HG03108 (cell line): ENCODE results near the gene GDF2.

Experiments used
- ATAC-seq: cut with Tn5 transposase; IDR thresholded peaks from one replicate; pipeline ENCODE4 v1.9.1; 2021; ENCODE audit warnings: moderate library complexity; ENCODE audit not compliant: unreplicated experiment

The GDF2 gene

DNA sequence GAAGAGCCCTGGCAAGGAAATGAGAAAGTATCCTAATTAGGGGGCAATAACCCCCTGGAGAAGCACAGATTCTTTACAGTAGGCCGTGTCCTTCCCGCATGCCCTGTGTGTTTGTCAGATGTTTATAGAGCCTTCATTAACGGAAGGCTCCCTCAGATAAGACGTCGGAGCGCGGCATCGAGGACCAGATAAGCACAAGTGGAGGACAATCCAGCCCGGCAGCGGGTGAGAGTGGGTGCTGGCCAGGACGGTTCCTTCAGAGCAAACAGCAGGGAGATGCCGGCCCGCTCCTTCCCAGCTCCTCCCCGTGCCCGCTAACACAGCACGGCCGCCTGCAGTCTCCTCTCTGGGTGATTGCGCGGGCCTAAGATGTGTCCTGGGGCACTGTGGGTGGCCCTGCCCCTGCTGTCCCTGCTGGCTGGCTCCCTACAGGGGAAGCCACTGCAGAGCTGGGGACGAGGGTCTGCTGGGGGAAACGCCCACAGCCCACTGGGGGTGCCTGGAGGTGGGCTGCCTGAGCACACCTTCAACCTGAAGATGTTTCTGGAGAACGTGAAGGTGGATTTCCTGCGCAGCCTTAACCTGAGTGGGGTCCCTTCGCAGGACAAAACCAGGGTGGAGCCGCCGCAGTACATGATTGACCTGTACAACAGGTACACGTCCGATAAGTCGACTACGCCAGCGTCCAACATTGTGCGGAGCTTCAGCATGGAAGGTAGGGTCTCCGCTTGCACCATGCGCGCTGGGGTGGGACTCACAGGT is at the start of gene GDF2:
GDF2 (plus strand) TSS at position 155 of the 762 bp plus-strand sequence; CDS start at position 370, 215 bp downstream.
- ATAC-seq, result no peak

DNA sequence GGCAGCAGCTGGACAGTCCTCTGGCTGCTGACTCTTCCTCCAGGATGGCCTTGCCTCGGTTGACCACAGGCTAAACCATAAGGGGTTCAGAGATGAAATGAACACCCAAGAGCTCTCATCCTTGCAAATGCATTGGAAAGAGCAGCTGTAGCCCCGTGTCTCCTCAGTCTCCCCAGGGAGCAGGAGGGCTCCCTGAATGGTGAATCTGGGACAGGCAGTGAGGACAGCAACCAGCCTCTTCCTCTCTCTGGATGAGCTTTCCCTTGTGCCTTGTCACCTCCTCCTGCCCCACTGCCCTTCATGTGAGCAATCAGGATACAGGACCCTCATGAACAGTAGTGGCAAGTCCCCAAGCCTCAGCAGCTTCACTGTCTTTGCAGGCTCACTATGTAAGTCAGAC is 46.2 kb upstream of the GDF2 start:
- ATAC-seq, result no peak

DNA sequence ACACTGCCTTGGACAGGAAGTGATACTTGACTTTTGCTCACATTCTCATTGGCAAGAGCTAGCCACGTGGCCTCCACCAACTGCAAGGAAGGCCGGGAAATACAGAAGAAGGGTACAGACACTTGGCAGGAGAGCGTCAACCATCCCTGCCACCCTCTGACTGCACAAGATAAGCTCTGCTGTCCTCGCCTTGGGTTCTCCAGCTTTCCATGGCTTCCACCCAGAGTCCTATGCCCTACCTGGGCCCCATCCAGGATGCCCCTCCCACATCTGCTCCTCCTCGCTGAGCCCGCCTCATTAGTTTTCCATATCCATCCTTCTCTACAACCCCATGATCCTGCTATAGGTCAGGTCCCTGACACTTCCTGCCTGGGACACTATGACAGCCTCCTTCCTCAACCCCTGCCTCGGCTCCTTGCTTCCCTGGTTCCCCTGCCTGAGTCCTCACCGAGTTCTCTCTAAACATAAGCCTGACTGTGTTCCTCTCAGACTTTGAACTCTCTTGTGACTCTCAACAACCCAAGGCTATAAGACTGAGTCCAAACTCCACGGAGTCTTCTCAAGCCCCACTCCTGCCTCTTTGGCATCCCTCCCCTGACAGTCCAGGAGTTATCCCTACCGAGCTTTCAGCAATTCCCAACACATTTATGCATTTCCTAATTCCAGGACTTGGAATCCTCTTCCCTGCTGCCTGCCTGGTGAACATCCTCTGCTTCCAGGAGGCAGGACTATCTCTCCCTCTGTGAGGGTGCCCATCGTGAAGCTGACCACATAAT is 45.5 kb upstream of the GDF2 start:
- no peak for ATAC-seq

DNA sequence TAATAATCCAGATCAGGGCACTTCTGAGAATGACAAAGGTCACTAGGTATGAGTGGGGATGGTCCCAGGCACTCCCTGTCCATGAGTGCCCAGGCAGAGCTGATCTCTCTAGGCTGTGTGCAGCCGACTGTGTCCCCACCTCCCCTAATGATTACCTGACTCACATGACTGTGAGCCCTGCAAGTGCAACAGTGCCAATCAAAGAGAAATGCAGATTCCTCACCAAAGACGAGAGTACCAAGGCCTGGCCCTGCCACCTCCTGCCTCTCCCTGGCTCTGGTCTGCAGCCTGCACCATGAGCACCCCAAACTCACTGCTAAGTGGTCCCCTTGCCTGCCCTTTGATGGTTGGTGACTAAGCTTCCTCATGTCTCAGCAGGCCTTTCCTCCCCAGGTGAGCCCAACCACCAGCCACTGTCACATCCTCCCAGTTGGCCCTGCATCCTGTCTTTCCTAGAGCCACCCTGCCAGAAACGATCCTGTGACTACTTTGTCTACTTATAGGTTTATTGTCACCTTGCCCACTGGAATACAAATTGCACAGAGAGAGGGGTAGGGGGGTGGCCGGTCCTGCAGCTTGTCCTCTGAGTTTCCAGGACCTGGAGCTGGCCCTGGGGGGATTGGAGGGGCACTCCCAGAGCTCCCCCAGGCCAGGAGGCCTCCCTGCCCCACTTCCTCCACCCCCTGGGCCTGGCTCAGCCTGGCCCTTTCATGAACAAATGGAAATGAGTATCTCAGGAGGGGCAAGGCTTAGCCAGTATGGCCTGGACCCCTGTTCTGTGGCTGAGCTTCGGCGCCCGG is 44.7 kb upstream of the GDF2 start:
- ATAC-seq, result no peak

DNA sequence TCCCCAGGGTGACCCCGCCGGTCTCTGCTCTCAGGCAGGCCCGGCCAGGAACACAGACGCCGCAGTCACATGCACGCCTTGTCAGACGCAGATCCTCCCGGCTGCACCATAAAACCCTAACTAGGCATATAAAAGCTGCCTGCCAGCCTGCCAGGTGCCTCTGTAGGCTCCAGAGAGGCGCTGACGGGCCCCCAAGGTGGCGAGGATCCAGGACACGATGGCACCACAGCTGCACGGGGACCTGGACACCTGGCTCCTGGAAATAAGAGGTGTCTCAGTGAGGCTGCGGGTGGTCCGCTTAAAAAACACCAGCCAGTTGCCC is 44.1 kb upstream of the GDF2 start:
- ATAC-seq, result no peak

DNA sequence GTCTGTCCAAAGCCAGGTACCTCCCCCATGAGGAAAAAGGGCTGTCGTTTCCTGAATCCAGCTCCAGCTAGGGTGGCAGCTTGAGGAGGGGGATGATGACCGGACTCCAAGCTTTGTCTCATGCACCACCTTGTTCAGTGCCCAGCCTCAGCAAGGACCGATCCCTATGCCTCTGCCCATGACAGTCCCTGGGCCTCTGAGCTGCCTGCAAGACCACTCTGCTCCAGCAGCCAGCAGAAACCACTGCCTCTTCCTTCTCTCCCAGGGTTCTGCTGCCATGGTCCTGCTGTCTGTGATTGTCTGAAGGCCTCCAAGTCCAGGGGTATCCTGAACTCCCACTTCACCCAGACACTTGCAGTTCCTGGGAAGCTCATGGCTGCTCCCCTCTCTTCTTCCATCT is 43.5 kb upstream of the GDF2 start:
- ATAC-seq, result no peak

DNA sequence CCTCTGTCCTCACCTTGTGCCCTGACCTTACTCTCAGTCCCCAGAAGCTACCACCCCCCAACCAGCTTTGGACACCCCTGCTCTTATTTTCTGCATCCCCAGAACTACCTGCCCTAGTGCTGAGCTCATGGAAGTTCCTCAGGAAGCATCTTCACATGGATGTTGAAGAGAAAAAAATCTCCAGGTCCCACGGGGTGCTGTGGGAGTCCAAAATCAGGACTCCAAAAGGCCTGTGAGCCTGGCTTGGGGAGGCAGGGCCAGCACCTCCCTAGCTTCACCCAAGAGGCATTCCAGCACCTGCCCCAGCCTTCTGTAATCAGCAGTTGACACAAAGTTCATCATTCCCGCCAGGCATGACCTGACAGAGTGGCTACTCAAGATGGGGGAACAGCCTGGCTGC is 43.0 kb upstream of the GDF2 start:
- ATAC-seq, result no peak

DNA sequence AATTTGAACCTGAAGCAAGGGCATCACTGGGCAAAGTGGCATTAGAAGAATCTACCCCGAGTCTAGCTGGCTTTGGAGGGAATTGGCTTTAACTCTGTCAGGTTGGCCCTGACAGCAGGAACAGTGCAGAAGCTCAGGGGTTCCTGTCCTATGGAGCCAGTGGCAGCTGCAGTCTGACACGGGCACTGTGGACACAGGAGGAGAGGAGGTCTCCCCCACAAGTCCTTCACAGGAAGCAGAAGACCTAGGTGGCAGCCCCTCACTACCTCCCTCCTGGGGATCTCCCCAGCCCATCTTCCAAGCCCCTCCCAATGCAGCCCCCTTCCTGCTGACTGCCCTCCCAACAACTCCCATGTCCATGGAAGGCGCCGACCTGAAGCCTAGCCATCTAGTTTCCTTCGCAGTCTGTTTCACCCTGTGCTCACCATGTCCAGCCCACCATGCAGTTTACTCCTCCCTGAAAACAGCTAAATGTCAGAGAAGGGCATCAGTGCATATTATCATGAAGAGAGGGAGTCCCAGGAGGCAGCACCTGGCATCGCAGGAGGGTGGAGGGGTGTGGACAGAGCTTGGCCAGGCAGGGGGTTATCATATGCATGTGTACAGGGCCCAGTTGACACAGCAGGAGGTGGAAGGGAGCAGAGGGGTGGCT is 40.1 kb upstream of the GDF2 start:
- ATAC-seq, result no peak

DNA sequence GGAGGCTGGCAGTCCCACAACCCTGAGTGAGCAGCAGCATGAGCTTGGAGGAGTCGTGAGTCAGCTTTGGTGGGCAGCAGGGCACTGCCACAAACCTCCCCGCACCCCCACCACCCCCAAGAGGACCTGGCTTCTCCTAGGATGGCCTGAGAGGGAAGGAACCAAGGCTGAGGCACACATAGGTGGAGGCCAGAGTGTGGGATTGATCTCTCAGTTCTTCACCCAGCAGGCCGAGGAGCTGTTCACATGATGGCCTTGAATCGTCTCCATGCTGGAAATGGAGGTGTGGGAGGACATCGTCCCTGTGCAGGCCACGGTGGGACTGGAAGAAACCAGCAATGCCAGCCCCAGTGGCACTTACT is 39.6 kb upstream of the GDF2 start:
- ATAC-seq, result no peak

DNA sequence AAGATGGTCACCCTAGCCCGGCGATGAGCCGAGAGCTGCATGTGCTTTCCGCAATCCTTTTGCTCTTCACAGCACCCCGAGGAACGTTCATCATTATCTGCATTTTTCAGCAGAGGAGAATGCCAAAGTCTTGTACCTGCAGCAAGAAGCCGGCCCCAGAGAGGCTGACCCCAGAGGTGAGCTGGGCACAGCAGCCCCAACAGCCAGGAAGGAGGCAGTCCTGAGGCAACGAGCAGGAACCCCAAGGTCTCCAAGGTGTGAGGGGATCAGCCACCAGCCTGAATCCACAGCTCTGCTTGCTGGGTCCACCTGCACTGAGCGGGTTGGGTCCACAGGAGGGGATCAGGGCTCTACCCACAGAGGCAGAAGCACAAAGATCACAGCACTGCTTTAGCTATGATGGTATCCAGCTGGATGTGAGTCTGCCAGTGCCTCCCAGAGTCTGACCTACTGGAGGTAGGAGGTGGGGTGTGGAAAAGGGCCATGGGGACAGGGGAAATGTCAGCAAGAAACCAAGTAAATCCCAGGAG is 39.1 kb upstream of the GDF2 start:
- no peak for ATAC-seq

DNA sequence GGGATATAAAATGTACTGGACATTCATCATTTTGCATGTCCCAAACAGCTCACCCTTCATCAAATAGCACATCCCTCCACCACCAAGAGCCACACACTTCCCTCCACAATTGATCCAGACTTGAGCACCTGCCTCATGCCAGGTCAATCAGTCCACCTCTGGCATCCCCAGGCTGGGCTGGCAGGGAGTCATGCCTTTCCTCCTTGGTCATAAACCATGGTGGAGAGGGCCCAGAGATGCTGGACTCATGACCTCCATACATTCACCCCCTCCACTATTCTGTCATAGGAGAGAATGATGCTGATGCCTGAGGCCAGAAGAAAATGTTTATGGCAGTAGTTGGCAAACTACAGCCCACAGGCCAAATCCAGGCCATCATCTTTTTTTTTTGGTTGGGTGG is 38.4 kb upstream of the GDF2 start:
- ATAC-seq, result no peak

DNA sequence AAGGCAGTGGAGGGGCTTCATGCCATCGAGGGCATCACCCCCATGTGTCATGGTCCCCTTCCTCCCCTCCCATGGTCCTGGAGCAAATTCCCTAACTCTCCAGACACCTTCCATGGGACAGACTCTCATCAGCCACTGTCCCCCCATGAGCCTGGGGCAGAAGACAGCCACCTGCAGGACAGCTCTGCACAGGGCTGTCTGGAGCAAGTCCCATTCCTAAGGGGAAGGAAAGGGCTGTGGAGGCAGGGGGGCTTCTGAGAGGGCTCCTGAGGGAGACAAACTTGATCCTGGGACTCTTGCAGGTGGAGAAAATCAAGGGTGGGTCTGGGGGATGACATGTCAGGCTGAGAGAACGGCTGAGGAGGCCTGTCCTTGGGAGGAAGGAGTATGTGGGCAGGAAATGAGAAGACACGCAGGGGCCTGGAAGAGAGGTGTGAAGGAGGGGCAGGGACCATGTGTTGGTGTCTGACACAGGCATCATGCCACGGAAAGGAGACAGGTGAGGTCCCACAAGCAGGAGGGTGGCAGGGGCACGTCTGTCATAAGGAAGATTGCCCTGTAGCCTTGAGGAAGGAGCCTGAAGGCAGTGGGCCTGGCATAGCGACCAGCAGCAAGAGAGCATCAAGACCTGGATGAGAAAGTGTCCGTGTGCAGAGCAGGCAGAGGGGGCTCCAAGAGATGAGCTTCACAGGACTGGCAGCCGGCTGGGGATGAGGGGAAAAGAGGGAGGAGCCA is 36.7 kb upstream of the GDF2 start:
- no peak for ATAC-seq

DNA sequence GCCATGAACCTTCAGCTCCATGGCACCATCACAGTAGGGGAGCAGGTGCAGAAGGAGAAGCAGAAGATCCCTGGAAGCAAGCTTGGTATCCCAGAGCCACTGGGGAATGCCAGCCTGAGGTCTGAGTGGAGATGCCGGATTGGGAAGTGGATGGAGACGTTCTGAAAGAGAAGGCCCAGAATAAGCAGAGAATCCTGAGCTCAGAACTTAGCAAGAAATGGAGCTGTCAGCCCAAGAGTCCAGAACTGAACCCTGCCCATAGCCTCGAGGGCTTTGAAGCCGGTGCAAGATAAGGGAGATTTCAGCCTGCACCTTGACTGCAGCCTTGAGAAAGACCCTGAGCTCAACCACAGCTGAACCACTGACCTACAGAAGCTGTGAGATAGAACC is 36.1 kb upstream of the GDF2 start:
- no peak for ATAC-seq

DNA sequence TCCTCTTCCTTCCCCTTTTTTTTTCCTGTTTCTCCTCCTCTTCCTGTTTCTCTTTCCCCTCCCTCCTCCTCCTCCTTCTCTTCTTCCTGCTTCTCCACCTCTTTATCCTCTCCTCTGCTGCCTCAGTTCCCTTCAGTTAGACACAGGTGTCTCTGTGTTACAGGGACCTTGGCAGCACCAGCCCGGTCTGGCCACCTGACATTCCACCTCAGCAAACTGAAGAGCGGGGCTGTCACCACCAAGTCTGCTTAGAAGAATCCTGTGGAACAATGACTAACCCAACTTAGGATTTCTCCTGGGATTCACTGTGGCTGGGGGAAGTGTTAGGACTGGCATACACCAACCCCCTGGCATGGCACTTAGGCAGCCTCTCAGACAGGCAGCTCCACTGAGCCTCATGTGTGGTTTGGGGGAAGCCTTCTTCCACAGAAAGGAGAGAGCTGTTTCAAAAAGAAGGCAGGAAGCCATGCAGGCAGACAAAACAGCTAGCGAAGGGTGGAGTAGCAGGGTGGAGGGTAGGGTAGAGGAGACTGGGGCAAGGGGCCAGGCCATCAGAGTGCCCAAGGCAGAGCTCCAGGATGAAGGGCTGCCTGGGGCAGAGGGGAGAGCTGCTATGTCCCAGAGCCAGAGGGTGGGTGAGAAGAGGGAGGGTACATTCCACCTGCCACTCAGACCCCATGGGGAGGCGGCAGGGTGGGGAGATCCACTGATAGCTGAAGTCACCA is 35.5 kb upstream of the GDF2 start:
- no peak for ATAC-seq

DNA sequence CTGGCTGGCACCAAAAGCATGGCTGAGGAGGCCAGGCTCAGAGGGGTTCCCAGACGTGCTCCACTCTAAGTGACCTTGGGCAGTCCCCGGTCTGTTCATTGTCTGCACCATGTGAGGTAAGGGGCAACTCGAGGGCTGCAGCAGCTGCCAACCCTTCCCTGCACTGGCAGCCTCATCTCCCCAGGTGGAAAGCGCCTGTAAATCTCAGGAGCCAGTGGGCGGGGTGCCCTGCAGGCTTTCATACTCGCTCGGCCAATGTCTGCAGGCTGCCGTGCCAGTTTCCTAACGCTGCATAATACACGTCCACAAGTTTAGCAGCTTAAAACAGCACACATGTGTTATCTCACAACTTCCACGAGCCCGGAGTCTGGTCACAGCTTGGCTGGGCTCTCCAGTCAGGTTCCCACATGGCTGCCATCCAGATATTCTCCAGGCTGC is 34.9 kb upstream of the GDF2 start:
- ATAC-seq, result no peak

DNA sequence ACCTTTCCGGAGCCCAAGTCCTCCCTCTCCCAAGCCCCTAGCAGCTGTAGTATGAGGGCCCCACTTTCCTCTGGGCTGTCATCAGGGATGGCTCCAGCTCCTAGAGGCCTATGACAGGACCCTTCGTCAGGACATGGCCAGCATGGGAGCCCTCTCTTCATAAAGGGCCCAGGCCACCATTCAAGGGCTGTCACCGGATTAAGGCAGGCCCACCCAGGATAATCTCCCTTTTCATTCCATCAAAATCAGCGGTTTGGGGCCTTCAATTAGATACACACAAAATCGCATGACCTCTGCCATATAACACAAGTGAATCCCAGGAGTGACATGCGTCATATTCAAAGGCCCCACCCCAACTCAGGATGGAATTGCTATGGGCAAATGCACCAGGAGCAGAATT is 34.4 kb upstream of the GDF2 start:
- ATAC-seq, result no peak

DNA sequence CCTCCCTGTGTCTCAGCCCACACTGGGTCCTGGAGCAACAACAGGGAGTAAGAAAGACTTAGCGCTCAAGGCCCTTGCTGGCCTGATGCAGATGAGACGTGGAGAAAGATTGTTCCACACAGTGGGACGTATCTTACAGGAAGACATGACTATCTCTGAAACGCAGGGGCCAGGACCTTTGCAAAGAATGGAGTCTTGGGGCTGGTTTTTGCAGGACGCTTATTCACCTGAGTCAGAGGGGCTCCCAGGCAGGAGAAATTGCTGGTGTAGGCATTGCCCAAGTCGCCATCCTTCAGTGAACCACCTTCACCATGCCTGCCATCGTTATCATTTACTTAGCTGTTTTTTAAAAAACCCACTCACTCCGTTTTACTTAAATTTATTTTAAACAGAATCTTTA is 34.0 kb upstream of the GDF2 start:
- ATAC-seq, result no peak

DNA sequence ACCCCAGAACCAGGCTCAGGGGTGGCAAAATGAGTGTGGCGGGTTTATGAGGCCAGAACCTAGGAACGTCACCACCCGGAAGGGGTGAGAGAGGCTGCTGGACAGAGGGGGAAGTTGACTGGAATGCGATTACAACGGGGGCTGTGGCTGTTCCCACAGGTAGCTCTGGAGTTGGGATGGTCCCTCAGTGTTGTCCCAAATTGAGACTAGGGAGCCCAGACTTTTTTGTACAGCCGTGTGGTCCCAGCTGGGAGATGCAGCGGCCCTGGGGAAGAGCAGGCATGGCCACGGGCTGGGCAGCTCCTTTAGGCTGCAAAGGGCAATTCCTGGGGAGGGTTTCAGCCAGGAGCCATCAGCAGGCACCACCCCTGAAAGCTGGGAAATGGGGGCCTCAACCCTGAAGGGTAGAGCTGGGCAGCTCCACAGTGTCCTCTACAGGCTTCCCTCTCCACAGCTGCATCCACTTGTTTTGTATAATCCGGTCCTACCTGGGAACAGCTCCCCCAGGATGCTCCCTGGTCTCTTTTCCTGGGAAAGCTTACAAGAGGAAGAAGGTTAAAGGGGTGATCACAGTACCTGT is 33.2 kb upstream of the GDF2 start:
- no peak for ATAC-seq

DNA sequence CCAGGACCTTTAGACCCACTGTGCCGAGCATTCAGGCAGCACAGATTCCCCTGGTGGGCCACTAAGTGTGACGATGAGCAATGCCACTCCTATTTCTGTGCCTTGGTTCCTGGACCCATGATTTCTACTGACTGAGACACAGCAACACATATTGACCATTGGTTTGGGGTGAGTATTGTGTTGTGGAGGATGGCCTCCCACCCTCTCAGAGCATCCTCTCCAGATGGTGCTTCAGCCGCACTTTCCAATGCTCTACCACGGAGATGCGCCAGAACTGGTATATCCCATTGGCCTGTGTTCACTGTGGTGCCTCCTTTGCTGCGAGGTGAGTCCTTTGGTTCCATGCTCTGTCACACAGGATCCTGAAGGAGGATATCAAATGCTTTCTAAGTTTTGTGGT is 32.3 kb upstream of the GDF2 start:
- ATAC-seq, result no peak
